ENCODE results near the gene UCP3.

DNA sequence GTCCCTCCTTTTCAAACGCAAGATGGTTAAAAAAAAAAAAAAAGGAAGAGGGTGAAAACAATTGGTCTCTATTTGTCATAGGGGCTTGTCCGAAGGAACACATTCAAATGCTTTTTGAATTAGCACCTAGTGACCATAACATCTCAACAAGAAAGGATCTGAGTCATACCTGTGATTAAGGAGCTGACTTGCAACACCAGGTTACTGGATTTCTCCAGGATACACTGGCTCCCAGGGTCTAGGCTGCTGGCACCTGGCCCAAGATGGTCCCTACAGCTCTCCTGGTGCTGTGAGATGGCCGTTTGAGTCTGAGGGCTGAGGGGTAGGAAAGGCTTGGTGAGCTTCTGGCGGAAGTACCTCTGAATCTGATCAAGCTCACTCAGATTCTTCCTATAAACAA lies 28.4 kb upstream of the UCP3 start:
- TF ChIP-seq, protein P1, sequence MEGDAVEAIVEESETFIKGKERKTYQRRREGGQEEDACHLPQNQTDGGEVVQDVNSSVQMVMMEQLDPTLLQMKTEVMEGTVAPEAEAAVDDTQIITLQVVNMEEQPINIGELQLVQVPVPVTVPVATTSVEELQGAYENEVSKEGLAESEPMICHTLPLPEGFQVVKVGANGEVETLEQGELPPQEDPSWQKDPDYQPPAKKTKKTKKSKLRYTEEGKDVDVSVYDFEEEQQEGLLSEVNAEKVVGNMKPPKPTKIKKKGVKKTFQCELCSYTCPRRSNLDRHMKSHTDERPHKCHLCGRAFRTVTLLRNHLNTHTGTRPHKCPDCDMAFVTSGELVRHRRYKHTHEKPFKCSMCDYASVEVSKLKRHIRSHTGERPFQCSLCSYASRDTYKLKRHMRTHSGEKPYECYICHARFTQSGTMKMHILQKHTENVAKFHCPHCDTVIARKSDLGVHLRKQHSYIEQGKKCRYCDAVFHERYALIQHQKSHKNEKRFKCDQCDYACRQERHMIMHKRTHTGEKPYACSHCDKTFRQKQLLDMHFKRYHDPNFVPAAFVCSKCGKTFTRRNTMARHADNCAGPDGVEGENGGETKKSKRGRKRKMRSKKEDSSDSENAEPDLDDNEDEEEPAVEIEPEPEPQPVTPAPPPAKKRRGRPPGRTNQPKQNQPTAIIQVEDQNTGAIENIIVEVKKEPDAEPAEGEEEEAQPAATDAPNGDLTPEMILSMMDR (IDR thresholded peaks at IDR 0.05), result no peak
- no peak for TF ChIP-seq POLR2A (IDR thresholded peaks at IDR 0.05)
